ENCODE data around the gene UNC13B.

The UNC13B gene

DNA sequence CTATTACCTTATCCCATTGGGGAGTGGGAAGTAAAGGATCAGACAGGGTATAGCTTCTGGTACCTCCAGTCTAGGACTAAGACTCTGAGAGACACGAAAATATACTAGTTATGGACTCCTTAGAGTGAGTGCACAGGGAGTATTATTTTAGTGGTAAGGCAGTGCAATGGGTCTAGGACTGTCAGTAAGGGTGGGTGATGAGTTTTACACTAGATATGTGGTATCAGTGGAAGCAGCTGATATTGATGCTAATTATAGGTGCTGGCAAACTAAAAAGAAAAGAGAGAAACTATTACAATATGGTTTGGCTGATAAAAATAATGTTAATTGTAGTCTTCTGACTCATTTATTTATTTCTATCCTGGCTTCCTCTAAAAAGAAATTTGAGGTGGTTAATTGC is 118.6 kb downstream of the UNC13B start:
- DNase-seq, result no peak

DNA sequence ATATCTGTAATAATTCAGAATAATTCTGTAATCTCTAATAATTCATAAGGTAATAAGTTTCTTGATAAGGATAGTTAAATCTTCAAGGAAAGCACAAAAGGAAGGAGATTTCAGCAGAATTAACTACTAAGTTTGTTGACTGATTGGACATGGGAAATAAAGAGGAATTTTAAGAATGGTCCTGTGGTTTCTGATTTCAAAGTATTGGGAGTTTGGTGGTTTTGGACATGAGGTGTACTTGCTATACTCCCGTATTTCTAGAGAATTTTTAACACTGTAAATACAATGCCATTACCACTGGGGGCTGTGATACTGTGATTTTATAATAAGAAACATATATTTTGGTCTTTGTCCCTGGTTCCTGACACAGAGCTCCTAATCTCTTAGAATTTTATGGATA is 123.9 kb downstream of the UNC13B start:
- no peak for DNase-seq

DNA sequence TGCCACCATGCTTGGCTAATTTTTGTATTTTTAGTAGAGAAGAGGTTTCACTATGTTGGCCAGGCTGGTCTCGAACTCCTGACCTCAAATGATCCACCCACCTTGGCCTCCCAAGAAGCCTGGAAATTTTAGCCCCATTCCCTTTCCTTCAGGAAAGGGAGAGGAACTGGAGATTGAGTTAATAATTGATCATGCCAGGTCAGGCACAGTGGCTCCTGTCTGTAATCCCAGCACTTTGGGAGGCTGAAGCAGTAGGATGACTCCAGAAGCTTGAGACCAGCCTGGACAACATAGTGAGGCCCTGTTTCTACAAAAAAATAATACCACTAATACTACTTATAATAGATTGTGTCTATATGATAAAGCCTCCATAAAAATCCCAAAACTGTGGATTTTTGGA is 124.6 kb downstream of the UNC13B start:
- no peak for DNase-seq

DNA sequence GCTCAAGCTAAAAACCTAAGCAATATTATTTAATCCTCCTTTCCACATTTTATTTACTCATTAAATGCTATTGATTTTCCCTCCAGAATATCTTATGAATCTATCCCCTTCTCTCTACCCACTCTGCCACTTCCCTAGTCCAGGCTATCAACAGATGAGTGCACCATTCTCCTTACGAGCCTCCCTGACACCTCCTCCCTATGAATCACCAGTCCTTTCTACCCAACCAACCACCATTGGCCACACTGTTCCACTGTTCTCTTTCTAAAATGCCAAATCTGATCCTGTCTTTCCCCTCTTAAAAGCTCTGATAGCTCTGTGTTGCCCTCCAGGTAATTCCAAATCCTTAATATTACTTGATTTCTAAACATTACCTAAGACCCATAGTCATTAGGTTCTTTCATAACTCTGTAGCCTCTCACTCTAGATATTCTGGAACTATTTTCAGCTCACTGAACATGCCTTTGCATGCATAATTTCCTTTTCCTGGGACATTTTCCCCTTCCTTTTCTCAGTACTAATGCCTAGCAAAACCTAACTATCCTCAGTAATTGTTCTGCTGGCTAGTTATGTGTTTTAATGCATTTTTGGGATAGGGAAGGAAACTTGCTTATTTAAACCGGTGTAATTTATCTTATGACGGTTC is 126.3 kb downstream of the UNC13B start:
- DNase-seq, result no peak

DNA sequence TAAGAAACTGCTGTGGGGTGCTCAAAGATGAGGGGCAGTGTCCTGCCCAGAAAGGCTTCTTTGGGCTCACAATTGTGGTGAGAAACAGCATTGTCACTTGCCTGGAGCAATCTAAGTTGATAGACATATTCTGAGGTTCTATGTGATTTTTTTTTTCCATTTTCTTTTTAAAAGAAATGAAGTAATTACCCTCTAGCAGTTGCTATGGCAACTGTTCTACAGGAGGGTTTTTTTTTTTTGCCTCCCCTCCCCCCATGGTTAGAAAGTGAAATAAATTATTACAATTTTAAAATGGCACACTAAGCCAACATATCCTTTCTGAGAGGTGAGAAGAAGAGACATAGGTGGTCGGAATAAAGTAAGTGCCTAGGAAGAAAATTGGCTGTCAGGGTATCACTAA is 127.0 kb downstream of the UNC13B start:
- no peak for DNase-seq

DNA sequence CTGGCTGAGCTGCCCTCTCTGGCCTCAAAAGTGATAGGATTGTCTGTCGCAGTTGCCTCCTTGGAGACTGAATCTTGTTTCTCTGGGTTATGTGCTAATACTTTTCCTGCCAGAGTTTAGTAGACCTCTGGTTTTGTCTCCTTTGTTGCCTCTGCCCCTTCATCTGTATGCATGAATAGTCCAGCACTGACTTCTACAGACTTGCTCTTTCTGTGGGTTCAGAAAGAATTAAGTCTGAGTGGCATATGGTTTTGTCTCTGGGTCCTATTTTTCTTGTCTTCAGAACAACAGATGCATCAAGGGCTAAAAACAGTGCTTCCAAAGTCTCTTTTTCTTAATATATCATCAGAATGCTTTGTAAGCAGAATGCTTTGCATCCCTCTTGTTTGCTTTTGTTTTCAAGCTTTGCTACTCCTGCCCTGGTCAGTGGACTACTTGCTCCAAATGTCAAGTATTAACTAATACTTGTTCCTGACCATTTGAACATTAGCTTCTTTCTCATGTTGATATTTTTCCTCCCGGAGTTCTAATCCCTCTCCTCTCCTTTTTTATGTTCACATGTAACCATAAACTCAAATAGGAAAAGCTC is 131.7 kb downstream of the UNC13B start:
- no peak for DNase-seq

DNA sequence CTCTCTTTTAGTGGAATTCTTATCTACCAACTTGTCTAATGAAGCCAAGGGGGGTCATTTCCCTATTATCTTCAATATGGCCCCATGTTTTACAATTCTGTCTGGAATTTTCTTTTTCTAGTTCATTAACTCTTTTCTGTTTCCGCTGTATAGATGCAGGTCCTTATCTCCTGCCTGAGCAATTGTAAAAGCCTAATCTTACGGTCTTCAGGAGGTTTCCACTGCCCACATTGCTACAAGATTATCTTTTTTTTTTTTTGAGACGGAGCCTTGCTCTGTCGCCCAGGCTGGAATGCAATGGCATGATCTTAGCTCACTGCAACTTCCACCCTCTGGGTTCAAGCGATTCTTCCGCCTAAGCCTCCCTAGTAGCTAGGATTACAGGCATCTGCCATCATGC is 132.3 kb downstream of the UNC13B start:
- DNase-seq, result no peak

DNA sequence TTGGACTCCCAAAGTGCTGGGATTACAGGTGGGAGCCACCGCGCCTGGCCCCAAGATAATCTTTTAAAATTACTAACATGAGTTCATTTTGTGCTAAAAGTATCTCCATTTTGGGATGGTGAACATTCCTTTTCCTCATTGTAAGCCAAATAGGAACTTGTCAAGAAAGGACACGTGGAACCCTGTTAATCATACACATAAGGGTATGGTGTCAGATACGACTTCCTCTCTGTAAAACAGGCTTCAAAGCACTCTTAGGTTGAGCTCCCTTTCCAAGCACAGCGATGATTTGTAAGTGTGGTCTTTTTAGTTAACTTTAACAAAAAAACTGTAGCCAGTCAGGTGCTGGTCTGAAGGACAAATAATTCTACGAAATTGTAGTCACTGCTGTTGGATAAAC is 132.7 kb downstream of the UNC13B start:
- DNase-seq, result no peak

DNA sequence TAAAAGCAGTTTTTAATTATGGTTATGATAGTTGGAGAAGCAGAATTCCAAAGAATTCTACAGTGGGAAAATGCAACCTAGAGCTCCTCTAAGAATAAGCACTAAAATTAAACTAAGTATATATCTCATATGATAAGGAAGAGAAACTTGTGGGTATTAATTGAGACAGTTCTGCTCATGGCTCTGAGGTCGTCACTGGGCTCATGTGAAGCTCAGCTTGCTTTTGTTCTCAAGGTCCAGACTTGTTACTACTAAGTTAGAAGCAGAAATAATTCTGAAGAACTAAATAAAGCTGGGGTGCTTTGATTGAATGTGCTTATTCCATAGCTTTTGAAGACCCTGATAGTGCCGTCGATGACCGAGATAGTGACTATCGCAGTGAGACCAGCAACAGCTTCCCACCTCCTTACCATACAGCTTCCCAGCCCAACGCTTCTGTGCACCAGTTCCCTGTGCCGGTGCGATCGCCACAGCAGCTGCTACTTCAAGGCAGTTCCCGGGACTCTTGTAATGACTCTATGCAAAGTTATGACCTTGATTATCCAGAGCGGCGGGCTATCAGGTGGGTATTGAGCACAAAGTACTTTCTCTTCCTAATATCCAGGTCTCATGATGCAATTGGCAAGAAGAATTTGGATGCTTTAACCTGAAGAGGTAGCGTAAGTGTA is 133.7 kb downstream of the UNC13B start:
- DNase-seq, result no peak

DNA sequence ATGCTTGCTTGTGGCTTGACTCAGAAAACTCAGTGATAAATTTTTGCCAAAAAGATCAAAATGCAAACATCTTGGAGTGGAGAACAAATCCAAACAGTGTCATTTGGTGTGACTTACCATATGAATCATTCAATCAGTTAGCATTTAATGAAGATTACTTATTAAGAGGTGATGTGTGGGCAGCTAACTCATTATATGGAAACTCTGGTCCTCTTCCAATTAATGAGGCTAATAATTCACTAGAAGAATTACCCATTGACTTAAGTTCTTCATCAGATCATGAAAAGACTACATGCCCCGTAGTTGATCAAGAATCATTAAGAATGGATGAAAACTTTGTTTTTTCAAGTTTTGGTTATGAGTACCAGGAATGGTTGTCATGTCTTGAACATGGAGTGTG is 141.8 kb downstream of the UNC13B start:
- no peak for DNase-seq

DNA sequence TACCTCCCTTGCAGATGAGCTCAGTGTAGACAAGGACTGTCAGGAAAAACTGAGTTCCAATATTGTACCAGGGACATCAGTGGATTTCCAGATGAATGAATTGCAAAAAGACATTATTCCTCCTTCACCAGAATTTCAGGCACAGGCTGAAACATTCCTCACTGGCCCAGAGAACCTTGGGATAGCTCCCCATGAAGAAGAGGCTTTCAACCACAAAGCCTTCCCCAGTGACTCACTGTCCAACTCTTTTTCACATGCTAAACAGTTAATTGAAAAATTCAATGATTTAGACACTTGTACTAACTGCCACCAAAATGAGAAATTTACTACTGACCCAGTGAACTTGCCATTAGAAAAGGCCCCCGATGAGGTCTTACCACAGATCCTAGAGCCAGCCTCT is 144.5 kb downstream of the UNC13B start:
- DNase-seq, result no peak

DNA sequence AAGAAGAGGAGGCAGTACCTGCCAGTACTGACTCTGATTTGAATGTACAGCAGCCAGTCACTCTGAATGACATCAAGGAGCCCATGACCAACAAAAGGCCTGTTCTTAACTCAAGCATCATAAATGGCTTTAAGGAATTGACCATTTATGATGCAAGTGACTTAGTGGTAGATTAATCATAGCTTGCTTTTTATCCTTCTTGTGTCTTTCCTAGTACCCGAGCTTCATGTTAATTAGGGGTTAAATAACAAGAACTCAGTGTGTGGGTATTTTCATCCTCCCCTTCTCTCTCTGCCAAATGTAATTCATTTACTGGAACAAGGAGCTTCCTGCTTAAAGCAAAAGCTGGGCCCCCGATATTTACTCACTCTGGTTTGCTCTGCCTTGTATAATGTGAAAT is 146.5 kb downstream of the UNC13B start:
- DNase-seq, result no peak

DNA sequence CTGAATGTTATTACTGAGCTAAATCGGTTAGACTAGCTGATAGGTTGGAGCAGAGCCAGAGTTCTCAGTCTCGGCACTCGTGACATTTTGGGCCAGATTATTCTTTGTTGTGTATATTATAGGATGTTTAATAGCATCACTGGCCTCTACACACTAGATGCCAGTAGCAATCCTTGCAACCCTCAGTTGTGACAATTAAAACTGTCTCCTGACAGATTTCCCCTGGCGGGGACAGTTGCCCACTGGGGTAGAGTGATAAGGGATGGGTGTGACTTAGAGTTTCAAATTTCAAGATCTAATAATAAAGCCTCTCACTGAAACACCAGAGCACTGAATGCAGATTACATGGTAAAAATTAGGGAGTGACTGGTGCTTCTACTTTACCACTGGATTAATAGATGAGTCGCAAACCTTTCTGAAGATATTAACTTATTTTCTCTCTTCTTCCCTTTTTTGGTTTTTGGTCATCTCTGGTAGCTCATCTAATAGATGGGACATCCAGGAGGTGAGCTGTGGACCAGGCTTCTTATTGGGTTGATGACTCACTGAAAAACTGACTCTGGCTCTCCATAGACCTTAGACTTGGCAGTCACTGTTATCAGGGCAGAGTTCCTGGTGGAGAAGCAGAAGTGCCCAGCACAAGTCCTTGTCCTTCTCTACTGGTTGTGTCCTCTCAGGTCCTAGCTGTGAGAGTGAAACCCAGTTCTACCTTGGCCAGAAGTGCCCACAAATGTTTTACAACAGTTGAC is 150.3 kb downstream of the UNC13B start:
- DNase-seq, result no peak

DNA sequence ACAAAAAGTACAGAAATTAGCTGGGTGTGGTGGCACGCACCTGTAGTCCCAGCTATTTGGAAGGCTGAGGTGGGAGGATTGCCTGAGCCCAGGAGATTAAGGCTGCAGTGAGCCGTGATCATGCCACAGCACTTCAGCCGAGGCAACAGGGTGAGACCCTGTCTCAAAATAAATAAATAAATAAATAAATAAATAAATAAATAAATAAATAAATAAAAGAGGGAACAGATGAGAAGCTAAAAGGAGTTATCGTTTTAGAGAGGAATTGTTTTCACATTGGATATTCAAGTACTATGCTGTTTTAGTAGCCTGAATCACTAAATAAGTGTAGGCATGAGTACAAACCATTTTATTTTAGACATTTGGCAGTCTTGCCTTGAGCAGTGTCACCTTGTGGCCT is 151.7 kb downstream of the UNC13B start:
- DNase-seq, result no peak

DNA sequence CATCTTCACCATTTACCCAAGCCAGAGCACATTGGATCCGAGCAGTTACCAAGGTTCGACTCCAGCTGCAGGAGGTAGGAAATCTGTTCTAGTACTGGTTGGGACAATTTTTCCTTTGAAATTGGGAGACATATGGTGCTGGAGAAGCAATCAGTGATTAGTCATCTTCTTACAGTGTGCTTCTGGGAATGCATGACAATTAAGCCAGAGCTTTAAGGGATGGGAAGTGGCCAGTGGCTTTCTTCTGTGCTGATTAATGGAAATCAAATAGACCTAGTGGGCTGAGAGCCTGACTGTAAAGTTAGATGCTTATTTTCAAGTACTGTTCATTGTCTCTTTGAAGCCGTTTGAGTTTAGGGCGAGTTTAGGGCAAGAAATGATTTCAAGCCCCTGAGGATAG is 152.1 kb downstream of the UNC13B start:
- DNase-seq, result no peak

DNA sequence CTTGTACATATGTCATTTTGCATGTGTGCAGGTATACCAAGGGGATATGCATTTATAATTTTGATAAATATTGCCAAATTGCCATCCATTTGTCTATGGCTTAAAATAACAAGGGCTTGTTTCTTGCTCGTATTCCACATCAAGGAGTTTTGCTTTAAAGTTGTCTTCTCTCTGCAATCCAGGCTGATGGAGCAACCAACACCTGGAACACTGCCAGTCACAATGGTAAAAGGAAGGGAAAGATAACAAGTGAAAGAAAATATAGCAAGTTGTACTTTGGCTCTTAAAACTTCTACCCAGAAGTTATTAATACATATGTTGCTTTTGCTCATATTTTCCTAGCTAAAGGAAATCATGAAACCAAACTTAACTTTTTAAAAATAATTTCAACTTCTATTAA is 156.9 kb downstream of the UNC13B start:
- DNase-seq, result no peak

DNA sequence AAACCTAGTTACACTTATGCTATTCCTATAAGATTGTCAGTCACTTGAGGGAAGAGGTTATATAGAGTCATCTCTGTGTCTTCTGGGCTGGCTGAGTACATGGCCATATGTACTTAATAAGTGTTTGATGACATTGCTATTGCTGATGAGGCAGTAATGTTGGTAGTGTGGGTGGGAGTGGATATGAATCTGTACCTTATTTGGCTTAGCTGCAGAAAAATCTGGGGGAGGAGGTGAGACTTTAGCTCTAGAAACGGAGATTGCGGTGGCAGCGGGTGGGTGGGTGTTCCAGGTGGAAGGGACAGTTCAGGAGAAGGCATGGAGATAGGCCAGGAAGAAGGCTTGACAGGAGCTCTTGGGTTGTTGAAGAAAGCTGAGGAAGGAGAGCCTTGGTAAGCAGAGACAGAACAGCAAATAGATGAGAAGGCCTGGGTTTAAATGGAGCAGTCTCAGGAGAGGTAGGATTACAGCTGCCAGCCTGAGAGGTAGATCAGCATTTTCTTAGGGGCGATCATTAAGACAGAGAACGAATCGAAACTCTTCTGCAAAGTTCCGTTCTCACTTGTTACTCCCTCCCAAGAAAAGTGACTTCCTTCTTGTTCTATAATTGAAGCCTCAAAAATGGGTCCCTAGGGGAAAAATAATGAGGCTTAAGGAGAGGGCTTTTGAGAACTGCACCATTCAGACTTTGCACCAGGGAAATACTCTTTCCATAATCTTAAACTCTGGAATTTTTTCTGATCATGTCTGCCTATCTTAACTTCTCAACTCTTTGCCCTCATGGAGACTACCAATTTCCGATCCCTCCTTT is 160.5 kb downstream of the UNC13B start:
- no peak for DNase-seq

DNA sequence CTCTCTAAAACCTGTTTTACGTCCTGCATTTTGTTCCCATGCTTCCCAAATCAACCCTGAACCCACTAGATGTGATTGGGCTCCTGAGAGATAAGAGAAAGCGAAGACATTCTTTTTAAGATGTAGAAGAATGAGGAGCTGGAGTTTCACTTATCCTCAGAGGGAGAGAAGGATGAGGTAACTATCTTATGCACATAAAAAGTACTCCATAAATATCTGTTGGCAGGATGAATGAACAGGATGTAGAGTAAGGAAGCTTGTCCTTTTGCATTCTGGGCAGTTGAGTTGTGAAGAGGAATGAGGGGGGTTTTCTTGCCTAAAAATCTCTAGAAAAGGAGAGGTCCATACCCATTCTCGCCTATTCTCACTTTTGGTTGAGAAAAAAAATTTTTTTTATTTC is 163.2 kb downstream of the UNC13B start:
- no peak for DNase-seq

DNA sequence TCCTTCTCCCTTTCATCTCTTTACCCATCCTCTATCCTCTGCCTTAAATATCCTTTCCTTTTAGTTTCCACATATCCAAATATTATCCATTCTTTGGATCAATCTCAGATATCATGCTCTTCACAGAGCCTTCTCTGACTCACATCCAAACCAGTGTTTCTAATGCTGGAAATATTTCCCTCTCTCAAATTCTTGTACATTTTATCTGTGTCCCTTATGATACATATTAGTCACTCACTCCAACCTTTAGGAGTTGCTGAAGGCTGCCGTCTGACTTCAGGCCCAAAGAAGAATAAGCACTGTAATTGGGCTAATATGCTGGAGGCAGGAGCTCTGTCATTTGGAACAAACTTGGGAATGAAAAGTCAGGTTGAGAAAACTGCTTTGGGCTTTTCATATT is 171.7 kb downstream of the UNC13B start:
- no peak for DNase-seq

DNA sequence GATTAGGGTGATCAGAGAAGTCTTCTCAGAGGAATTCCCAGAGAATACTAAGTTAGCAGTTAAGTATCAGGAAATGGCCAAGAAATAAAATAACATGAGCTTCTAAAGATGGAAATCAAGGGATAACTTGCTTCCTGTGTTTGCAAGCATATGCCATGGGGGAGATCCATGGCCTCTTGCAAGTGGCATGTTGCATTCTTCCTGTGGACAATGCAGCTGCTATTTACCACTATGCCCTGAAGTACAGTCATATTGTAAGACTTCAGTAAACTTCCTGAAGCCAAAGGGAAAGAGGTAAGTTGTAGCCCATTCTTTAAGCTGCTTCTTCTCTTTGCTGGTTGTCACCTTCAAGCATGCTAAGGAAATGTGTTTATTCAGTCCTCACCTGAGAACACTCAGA is 173.4 kb downstream of the UNC13B start:
- DNase-seq, result no peak

DNA sequence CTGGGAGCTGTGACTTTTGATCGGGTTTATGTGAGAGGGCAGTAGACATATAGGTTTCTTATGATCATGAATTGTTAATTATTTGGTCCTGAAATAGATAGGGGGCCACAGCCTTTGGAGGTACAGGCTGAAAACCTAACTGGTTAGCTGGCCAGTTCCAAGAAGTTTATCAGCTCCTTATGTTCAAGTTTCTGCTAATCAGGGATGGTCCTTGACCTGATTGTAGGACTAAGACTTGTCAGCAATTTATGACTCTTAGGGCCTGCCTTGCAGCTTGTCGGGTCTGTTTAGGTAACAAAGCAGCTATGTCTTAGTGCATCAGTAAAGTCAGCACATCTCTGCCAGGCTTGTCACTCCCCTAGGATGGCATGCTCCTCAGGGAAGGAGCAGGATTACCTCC is 176.3 kb downstream of the UNC13B start:
- no peak for DNase-seq

DNA sequence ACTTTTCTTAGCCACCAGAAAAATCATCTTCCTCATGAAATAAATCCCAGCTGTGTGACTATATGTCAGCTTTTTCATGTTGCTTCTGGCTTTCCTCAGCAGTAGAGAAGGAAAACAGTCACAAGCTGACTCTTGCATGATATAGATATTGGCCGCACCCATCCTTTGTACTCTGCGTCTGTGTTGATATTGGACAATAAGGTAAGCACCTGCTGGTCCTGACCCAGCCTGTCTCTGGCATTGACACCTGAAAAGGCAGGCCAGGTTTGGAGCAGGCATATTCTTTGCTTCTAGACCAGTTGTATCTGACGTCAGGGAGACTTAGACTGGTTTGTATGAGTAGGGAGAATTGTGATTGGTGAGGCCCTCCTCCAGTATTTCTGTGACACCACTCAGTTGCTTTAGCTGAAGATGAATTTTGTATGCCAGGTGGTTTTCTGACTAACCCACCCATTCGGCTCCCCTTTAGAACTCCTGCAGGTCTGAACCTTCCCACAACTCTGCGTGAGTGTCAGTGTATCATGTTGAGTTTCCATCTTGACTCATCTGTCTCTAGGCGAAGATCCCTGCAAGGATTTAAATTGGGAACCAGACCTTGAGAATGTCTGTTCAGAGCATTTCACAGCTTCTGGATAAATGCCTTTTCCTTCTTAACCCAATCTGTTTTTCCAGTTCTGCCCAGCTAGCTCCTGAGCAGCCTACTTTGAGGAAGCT is 176.9 kb downstream of the UNC13B start:
- DNase-seq, result no peak

DNA sequence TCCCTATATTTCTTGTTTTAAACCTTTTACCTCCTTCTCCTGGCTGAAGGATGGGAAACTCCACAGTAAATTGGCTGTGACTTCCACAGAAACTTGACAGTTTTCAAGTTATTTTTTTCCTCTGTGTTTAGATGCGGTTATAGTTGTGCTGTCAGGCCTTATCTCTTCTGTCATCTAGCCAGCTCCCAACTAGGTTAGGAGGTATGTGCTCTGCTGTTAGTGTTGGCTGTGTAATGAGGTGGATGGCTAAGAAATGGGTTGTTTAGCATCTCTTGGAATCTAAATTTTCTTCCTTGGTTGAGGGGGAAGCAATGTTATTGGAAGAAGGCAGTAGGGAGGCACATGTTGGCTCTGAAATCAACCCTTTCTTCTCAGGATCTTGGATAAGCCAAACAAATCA is 178.2 kb downstream of the UNC13B start:
- no peak for DNase-seq
